ENCODE data around the gene LRRC23. TPM values are rescaled to one million over a fixed set of nuclear protein-coding genes. Genes with fewer than 3 reads are reported as not detected.

LRRC23 gene
- total and polyA plus RNA-seq, 2 of the 13 experiments (the other 11 are each of a cell fraction or from before 2014, with no cell fraction given) = 6.0 to 7.8 TPM

GRCh38 chr12:6961695-6962284 lies 57.2 kb downstream of the LRRC23 start (continued):
- TF ChIP-seq ZUFSP (CRISPR knock-in tag; IDR thresholded peaks at IDR 0.05; ENCODE audit: borderline replicate concordance) = no peak
- TF ChIP-seq AHR (CRISPR knock-in tag; IDR thresholded peaks at IDR 0.05) = no peak
- TF ChIP-seq XRCC5 (optimal IDR thresholded peaks at IDR 0.05; ENCODE audit: low read length) = peak; percentile 91
- TF ChIP-seq ZNF768 (CRISPR knock-in tag; IDR thresholded peaks at IDR 0.05) = no peak
- no peak for TF ChIP-seq GRHL1 (CRISPR knock-in tag; conservative IDR thresholded peaks at IDR 0.05)
- TF ChIP-seq ZNF446 (CRISPR knock-in tag; IDR thresholded peaks at IDR 0.05) = no peak
- TF ChIP-seq RERE (CRISPR knock-in tag; IDR thresholded peaks at IDR 0.05; ENCODE audit: low read depth) = no peak
- TF ChIP-seq ZBTB49 (CRISPR knock-in tag; IDR thresholded peaks at IDR 0.05; ENCODE audit: borderline replicate concordance) = no peak
- no peak for TF ChIP-seq ZNF296 (CRISPR knock-in tag; conservative IDR thresholded peaks at IDR 0.05)
- TF ChIP-seq MAFF (IDR thresholded peaks at IDR 0.05; ENCODE audit: low read depth, low read length) = peak; percentile 84
- TF ChIP-seq ZNF232 (CRISPR knock-in tag; IDR thresholded peaks at IDR 0.05; ENCODE audit: borderline replicate concordance) = no peak
- TF ChIP-seq RXRA (CRISPR knock-in tag; IDR thresholded peaks at IDR 0.05) = peak; percentile 32; the same call in 1 of the 2 replicates
- TF ChIP-seq ZNF549 (CRISPR knock-in tag; IDR thresholded peaks at IDR 0.05) = no peak
- no peak for TF ChIP-seq TEF (CRISPR knock-in tag; IDR thresholded peaks at IDR 0.05)
- 0 out of 2 replicates have a peak, but pooled peaks have one; percentile 35 for TF ChIP-seq ZNF605 (CRISPR knock-in tag; IDR thresholded peaks at IDR 0.05)
